ENCODE data around the gene KDM8.

GRCh38 chr16:27219161-27219560 is 15.8 kb downstream of the KDM8 start:
- TF ChIP-seq POLR2A (IDR thresholded peaks at IDR 0.05; ENCODE audit: low read length) (no peak), GATA1 (IDR thresholded peaks at IDR 0.05; ENCODE audit: low read depth, low read length) (no peak)

All from erythroblast (primary cell).